Vagina (tissue), 2 donors: ENCODE measurements around the gene DNAH1.

ENCODE experiments used
- POLR2A ChIP-seq, 2 donors: fragments of 450-650 bp; IDR thresholded peaks; one replicate each; pipeline ENCODE4 v1.6.1; 2017; ENCODE audit warnings: antibody characterized with exemption in 2 of 2, mild to moderate bottlenecking in 2 of 2, moderate library complexity in 2 of 2
- TF ChIP-seq, protein P1 (sequence below), 3 experiments: fragments of 450-650 bp in 2 of 3; fragments of 200-600 bp in 1 of 3; sonication (generic) in 1 of 3; IDR thresholded peaks; one replicate each; pipeline ENCODE4 v1.5.1; 2017 to 2019; ENCODE audit warnings: antibody characterized with exemption in 3 of 3, mild to moderate bottlenecking in 2 of 3, moderate library complexity in 2 of 3

DNA sequence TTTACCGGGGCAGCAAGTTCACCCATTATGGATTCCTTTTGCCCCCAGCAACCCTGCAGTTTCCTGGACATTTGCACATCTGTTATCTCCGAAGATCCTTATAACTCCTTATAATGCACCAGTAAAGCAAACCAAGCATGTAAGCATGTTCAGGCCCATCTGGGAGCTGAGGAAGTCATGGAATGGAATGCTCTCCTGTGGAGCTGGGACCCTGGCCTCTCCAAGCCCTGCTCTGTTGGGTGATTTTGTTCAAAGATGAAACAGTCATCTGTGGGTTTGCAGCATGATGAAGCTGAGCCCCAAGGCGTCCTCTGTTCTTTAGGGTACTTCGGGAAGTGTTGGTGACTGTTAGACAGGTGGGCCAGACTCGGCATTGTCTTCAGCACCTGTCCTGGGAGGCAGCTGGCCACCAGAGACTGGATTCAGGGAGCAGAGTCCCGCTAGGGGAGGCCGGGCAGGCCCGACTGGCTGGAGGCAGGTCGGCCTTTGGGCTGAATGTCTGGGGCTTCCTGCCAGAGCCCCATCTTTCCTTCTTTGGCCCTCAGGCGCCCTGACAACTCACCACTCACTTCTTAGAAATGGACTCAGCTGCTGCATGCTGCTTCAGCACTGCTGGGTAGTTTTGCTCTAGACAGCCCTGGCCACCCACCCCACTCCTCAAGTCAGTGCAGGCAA is 3.9 kb downstream of the DNAH1 start:
- TF ChIP-seq POLR2A (IDR thresholded peaks at IDR 0.05): no peak
- TF ChIP-seq, protein P1, sequence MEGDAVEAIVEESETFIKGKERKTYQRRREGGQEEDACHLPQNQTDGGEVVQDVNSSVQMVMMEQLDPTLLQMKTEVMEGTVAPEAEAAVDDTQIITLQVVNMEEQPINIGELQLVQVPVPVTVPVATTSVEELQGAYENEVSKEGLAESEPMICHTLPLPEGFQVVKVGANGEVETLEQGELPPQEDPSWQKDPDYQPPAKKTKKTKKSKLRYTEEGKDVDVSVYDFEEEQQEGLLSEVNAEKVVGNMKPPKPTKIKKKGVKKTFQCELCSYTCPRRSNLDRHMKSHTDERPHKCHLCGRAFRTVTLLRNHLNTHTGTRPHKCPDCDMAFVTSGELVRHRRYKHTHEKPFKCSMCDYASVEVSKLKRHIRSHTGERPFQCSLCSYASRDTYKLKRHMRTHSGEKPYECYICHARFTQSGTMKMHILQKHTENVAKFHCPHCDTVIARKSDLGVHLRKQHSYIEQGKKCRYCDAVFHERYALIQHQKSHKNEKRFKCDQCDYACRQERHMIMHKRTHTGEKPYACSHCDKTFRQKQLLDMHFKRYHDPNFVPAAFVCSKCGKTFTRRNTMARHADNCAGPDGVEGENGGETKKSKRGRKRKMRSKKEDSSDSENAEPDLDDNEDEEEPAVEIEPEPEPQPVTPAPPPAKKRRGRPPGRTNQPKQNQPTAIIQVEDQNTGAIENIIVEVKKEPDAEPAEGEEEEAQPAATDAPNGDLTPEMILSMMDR (IDR thresholded peaks at IDR 0.05): no peak
